Chondrocyte (in vitro differentiated cells): ENCODE results near the gene EZR. TPM values are rescaled to one million over a fixed set of nuclear protein-coding genes. Genes with fewer than 3 reads are reported as not detected.

Source experiments
- DNase-seq: peaks from one replicate; pipeline ENCODE4 v3.0.0; 2021; ENCODE audit warnings: mixed read lengths, low spot score
- H3K27ac Mint-ChIP-seq: one replicate; pipeline ENCODE4 v1.8.0; 2021; ENCODE audit warnings: mild to moderate bottlenecking, moderate library complexity, mixed read lengths; ENCODE audit not compliant: unreplicated experiment
- H3K27me3 Mint-ChIP-seq: 2 replicates; pipeline ENCODE4 v1.8.0; 2021; ENCODE audit warnings: low read depth, mixed read lengths
- H3K36me3 Mint-ChIP-seq: 2 replicates; pipeline ENCODE4 v1.8.0; 2021; ENCODE audit warnings: low read depth, mixed read lengths
- H3K4me1 Mint-ChIP-seq: 2 replicates; pipeline ENCODE4 v1.8.0; 2021; ENCODE audit warnings: low read depth, mild to moderate bottlenecking, mixed read lengths
- H3K4me3 Mint-ChIP-seq: one replicate; pipeline ENCODE4 v1.8.0; 2021; ENCODE audit warnings: mild to moderate bottlenecking, moderate library complexity, mixed read lengths; ENCODE audit not compliant: unreplicated experiment
- H3K9me3 Mint-ChIP-seq: 2 replicates; pipeline ENCODE4 v1.8.0; 2021; ENCODE audit warnings: low read depth, mixed read lengths
- CTCF ChIP-seq: fragments of 200-600 bp; sonication (generic); IDR thresholded peaks from 2 replicates; pipeline ENCODE4 v1.5.0; 2021; ENCODE audit warnings: antibody characterized with exemption, mild to moderate bottlenecking, moderate library complexity
- total RNA-seq: library from RNA; stranded (reverse); gene quantifications from 3 replicates; pipeline ENCODE4 v1.2.1, GENCODE V29; 2021

EZR gene
- total RNA-seq, 1 donor from 2014 or later = 71.5 TPM

- no peaks in the 10 kb centered on the region for H3K27me3 Mint-ChIP-seq
- no peaks in the 10 kb centered on the region for H3K9me3 Mint-ChIP-seq
- H3K4me1 Mint-ChIP-seq = peaks cover 20% of the 10 kb centered on the region
- H3K27ac Mint-ChIP-seq = no peak overlapping the region
- peaks cover 32% of the 10 kb centered on the region for H3K36me3 Mint-ChIP-seq
- no peak for DNase-seq
- no peak for TF ChIP-seq CTCF
- no peak overlapping the region for H3K4me3 Mint-ChIP-seq
Measured at GRCh38 chr6:158786645-158787304, 32.4 kb downstream of the EZR start.

- H3K27ac Mint-ChIP-seq = no peak overlapping the region
Measured at GRCh38 chr6:158785036-158785435, 34.1 kb downstream of the EZR start.

GRCh38 chr6:158784505-158784904, 34.7 kb downstream of the EZR start:
- peaks cover 34% of the 10 kb centered on the region for H3K36me3 Mint-ChIP-seq
- DNase-seq = no peak

More at GRCh38 chr6:158785036-158785435, 34.1 kb downstream of the EZR start:
- TF ChIP-seq CTCF = no peak
- DNase-seq = no peak
- peaks cover 13% of the 10 kb centered on the region for H3K4me1 Mint-ChIP-seq
- H3K27me3 Mint-ChIP-seq = no peaks in the 10 kb centered on the region
- peaks cover 34% of the 10 kb centered on the region for H3K36me3 Mint-ChIP-seq
- H3K4me3 Mint-ChIP-seq = no peak overlapping the region
- no peaks in the 10 kb centered on the region for H3K9me3 Mint-ChIP-seq

GRCh38 chr6:158783851-158784250, 35.3 kb downstream of the EZR start:
- DNase-seq = no peak
- no peaks in the 10 kb centered on the region for H3K27me3 Mint-ChIP-seq
- H3K36me3 Mint-ChIP-seq = peaks cover 37% of the 10 kb centered on the region
- H3K9me3 Mint-ChIP-seq = no peaks in the 10 kb centered on the region
- H3K4me1 Mint-ChIP-seq = peaks cover 8% of the 10 kb centered on the region
- H3K4me3 Mint-ChIP-seq = no peak overlapping the region
- H3K27ac Mint-ChIP-seq = no peak overlapping the region
- no peak for TF ChIP-seq CTCF

More at GRCh38 chr6:158784505-158784904, 34.7 kb downstream of the EZR start:
- H3K4me1 Mint-ChIP-seq = peaks cover 8% of the 10 kb centered on the region
- H3K9me3 Mint-ChIP-seq = no peaks in the 10 kb centered on the region
- no peak for TF ChIP-seq CTCF
- H3K27me3 Mint-ChIP-seq = no peaks in the 10 kb centered on the region
- no peak overlapping the region for H3K27ac Mint-ChIP-seq
- H3K4me3 Mint-ChIP-seq = no peak overlapping the region

- Mint-ChIP-seq H3K4me3 (no peak overlapping the region), H3K36me3 (peaks cover 36% of the 10 kb centered on the region), H3K9me3 (no peaks in the 10 kb centered on the region), H3K4me1 (peaks cover 8% of the 10 kb centered on the region), H3K27me3 (no peaks in the 10 kb centered on the region), H3K27ac (no peak overlapping the region)
- no peak for TF ChIP-seq CTCF
- no peak for DNase-seq
Measured at GRCh38 chr6:158783167-158783450, 36.1 kb downstream of the EZR start.
